Gastroesophageal sphincter (tissue), 3 donors: ENCODE results near the gene REELD1.

ENCODE experiments used
- CTCF ChIP-seq, 4 experiments: fragments of 200-600 bp in 2 of 4; fragments of 450-650 bp in 2 of 4; sonication (generic) in 1 of 4; IDR thresholded peaks; one replicate each; pipeline ENCODE4 v1.5.1; 2017 to 2019; ENCODE audit warnings: antibody characterized with exemption in 4 of 4, mild to moderate bottlenecking in 2 of 4, moderate library complexity in 2 of 4
- EP300 ChIP-seq: sonication (generic); formaldehyde crosslinking; IDR thresholded peaks from one replicate; pipeline ENCODE4 v1.6.1; 2017; ENCODE audit warnings: antibody characterized with exemption, mild to moderate bottlenecking
- POLR2A ChIP-seq, 2 donors: fragments of 450-650 bp; IDR thresholded peaks; one replicate each; pipeline ENCODE4 v1.6.1; 2017; ENCODE audit warnings: antibody characterized with exemption in 2 of 2, mild to moderate bottlenecking in 2 of 2, moderate library complexity in 1 of 2
- POLR2AphosphoS5 ChIP-seq: sonication (generic); formaldehyde crosslinking; IDR thresholded peaks from one replicate; pipeline ENCODE4 v1.6.1; 2017; ENCODE audit warnings: antibody characterized with exemption

DNA sequence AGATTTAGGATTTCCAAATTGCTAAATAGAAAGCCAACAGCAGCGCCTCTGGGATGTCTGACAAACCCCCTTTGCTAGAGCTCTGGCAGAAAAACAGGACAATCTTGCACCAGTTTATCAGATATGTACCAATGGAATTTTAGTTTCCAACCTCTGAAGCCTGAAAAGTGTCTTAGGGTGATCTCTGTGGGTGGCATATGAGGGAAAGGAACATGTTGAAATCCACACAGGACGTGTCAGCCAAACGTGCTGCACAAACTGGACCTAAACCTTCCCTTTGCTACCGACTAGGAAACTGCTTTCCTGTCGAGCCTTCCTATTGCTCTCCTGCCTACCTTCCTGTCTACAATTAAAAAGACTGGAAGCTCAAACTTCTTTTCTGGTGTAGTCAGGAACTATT, 53.5 kb downstream of the REELD1 start:
- TF ChIP-seq CTCF (IDR thresholded peaks at IDR 0.05) = no peak
- no peak for TF ChIP-seq POLR2A (IDR thresholded peaks at IDR 0.05)
- TF ChIP-seq EP300 = no peak
- TF ChIP-seq POLR2AphosphoS5 = no peak
